SU-DHL-6 (cell line): ENCODE measurements around the gene GCN1.
A peak's percentile ranks its signal among the peaks of the same experiment; 100 is the strongest.

Experiments
- H2AFZ ChIP-seq: fragments of 200-600 bp; sonication (generic); 2 replicates; pipeline ENCODE4 v1.6.1; 2014; ENCODE audit warnings: low read depth, mild to moderate bottlenecking, moderate library complexity, mixed read lengths, antibody characterized with exemption, low read length; ENCODE audit not compliant: severe bottlenecking
- H3F3A ChIP-seq: fragments of 200-600 bp; shearing (Covaris generic); 2 replicates; pipeline ENCODE4 v1.6.0; 2016; ENCODE audit warnings: antibody characterized with exemption, mild to moderate bottlenecking; ENCODE audit not compliant: insufficient read depth
- H3K27ac ChIP-seq: fragments of 200-600 bp; sonication (generic); 2 replicates; pipeline ENCODE4 v1.5.1; 2016; ENCODE audit warnings: low read depth, mild to moderate bottlenecking, low read length, moderate library complexity, mixed read lengths
- H3K27me3 ChIP-seq: fragments of 200-600 bp; sonication (generic), shearing (Covaris generic); 2 replicates; pipeline ENCODE4 v1.6.0; 2014; ENCODE audit warnings: mild to moderate bottlenecking, low read length
- H3K36me3 ChIP-seq: fragments of 200-600 bp; sonication (generic); 2 replicates; pipeline ENCODE4 v1.6.1; 2014; ENCODE audit warnings: mild to moderate bottlenecking, low read length, mixed read lengths
- H3K4me2 ChIP-seq: fragments of 300-600, 200-600 bp; shearing (Covaris generic), sonication (generic); 2 replicates; pipeline ENCODE4 v1.6.0; 2014; ENCODE audit warnings: low read length, low read depth, mild to moderate bottlenecking; ENCODE audit not compliant: poor library complexity, severe bottlenecking
- H3K4me3 ChIP-seq: fragments of 200-600 bp; sonication (generic); 2 replicates; pipeline ENCODE4 v1.5.1; 2014; ENCODE audit warnings: antibody characterized with exemption, low read length, mild to moderate bottlenecking, mixed read lengths; ENCODE audit not compliant: insufficient read depth, poor library complexity, severe bottlenecking
- H3K79me2 ChIP-seq: fragments of 200-600 bp; sonication (generic); 2 replicates; pipeline ENCODE4 v1.6.1; 2014; ENCODE audit warnings: mild to moderate bottlenecking, low read length, moderate library complexity; ENCODE audit not compliant: insufficient read depth
- H3K9ac ChIP-seq: fragments of 200-600 bp; sonication (generic); 2 replicates; pipeline ENCODE4 v1.7.0; 2014; ENCODE audit warnings: mild to moderate bottlenecking, low read length
- H3K9me2 ChIP-seq: fragments of 200-600 bp; sonication (generic); replicated peaks from 2 replicates; pipeline ENCODE4 v1.6.1; 2014; ENCODE audit warnings: low read length; ENCODE audit not compliant: insufficient read depth
- H3K9me3 ChIP-seq: fragments of 200-600 bp; sonication (generic); 2 replicates; pipeline ENCODE4 v1.6.1; 2014; ENCODE audit warnings: low read length, mixed read lengths; ENCODE audit not compliant: insufficient read depth
- H4K20me1 ChIP-seq: fragments of 200-600 bp; sonication (generic); 2 replicates; pipeline ENCODE4 v1.6.1; 2014; ENCODE audit warnings: low read depth, mild to moderate bottlenecking, antibody characterized with exemption, low read length, moderate library complexity, mixed read lengths
- EZH2phosphoT487 ChIP-seq: fragments of 200-600 bp; sonication (generic), shearing (Covaris generic); conservative IDR thresholded peaks from 2 replicates; pipeline ENCODE4 v1.6.1; 2018; ENCODE audit warnings: mild to moderate bottlenecking, antibody characterized with exemption, low read length, moderate library complexity, mixed read lengths
- TF ChIP-seq, protein P1 (sequence below): fragments of 200-600 bp; sonication (generic); IDR thresholded peaks from one replicate; pipeline ENCODE4 v1.5.1; 2017; ENCODE audit warnings: antibody characterized with exemption, mild to moderate bottlenecking, low read length, moderate library complexity; ENCODE audit not compliant: insufficient read depth, poor library complexity, severe bottlenecking

GCN1 gene

DNA sequence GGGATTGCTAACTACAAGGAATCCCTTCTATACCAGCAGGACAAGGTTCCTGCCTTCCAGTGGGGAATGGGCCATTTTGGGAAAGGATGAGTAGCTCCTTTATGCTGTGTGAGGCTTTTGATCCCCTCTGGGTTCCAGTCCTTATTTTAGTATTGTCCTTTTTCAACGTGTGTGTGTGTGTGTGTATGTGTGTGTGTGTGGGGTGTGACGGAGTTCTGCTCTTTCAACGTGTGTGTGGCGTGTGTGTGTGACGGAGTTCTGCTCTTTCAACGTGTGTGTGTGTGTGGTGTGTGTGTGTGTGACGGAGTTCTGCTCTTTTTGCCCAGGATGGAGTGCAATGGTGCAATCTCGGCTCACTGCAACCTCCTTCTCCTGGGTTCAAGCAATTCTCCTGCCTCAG lies 105.4 kb downstream of the GCN1 start:
- Histone ChIP-seq H3K4me2 (no peak overlapping the region), H3F3A (peaks cover 18% of the 10 kb centered on the region), H3K36me3 (no peaks in the 10 kb centered on the region), H3K27me3 (no peaks in the 10 kb centered on the region), H3K9me2 (no peaks in the 10 kb centered on the region), H4K20me1 (no peaks in the 10 kb centered on the region), H3K27ac (no peak overlapping the region), H3K9ac (no peak overlapping the region), H3K9me3 (no peaks in the 10 kb centered on the region), H3K79me2 (no peaks in the 10 kb centered on the region), H3K4me3 (no peak overlapping the region), H2AFZ (no peak overlapping the region)
- TF ChIP-seq EZH2phosphoT487: no peak
- TF ChIP-seq, protein P1, sequence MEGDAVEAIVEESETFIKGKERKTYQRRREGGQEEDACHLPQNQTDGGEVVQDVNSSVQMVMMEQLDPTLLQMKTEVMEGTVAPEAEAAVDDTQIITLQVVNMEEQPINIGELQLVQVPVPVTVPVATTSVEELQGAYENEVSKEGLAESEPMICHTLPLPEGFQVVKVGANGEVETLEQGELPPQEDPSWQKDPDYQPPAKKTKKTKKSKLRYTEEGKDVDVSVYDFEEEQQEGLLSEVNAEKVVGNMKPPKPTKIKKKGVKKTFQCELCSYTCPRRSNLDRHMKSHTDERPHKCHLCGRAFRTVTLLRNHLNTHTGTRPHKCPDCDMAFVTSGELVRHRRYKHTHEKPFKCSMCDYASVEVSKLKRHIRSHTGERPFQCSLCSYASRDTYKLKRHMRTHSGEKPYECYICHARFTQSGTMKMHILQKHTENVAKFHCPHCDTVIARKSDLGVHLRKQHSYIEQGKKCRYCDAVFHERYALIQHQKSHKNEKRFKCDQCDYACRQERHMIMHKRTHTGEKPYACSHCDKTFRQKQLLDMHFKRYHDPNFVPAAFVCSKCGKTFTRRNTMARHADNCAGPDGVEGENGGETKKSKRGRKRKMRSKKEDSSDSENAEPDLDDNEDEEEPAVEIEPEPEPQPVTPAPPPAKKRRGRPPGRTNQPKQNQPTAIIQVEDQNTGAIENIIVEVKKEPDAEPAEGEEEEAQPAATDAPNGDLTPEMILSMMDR: no peak

DNA sequence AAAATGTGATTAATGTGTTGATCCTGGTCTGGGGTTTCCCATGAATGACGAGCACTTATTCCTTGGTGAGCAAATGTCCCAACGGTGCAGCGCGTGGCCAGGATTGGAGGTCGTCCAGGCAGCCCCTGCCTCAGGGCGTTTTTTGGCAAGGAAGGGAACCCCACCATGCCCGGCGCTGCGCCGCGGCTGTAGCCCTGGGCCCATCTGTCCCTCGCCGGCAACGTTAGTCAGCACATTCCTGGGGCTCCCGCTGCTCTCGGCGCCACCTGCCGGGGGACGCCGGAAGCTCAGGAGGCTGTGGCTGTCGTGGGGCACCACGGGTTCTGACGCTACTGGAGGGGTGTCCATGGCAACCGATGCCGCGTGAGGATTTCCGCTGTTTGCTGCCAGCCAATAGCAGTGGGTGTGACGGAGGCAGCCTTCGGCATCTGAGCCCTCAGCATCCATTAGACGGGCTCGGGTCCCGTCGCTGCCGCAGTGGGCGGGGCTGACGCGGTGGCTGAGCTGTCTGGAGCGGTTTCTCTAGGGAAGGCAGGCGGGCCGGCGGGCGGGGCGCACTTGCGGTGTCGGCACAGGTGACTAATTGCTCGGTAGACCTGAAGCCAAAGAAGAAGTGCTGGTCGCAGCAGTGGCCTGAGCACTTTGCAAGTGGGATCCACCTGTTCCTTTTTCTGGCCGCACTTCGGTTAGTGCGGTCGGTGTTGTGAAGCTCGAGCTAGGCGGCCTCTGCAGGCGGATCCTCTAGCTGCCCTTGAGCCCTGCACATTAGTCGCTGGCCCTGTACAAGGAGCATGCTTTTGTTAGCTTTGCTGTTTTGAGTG lies 107.5 kb downstream of the GCN1 start:
- H3K9me3 ChIP-seq: no peaks in the 10 kb centered on the region

GRCh38 chr12:120085920-120086645 lies 108.4 kb downstream of the GCN1 start:
- no peak overlapping the region for H3K4me3 ChIP-seq
- no peaks in the 10 kb centered on the region for H4K20me1 ChIP-seq
- H3F3A ChIP-seq: peaks cover 18% of the 10 kb centered on the region
- no peaks in the 10 kb centered on the region for H3K9me3 ChIP-seq
- H3K27ac ChIP-seq: peak overlapping the region; percentile 56
- TF ChIP-seq, protein P1: no peak
- TF ChIP-seq EZH2phosphoT487: no peak
- H3K27me3 ChIP-seq: no peaks in the 10 kb centered on the region
- H3K4me2 ChIP-seq: peak overlapping the region; percentile 60
- peak overlapping the region; percentile 46 for H3K9ac ChIP-seq
- 0 out of 2 replicates have a peak, but pooled peaks cover 2% of the 10 kb centered on the region for H3K36me3 ChIP-seq
- H3K9me2 ChIP-seq: no peaks in the 10 kb centered on the region
- H2AFZ ChIP-seq: peak overlapping the region; percentile 65
- no peaks in the 10 kb centered on the region for H3K79me2 ChIP-seq

More for the DNA sequence above, 107.5 kb downstream of the GCN1 start:
- Histone ChIP-seq H2AFZ (peak overlapping the region; percentile 65), H3K79me2 (no peaks in the 10 kb centered on the region), H3K27me3 (no peaks in the 10 kb centered on the region), H3K4me3 (peak overlapping the region; percentile 46), H3K27ac (peak overlapping the region; percentile 89), H3K9me2 (no peaks in the 10 kb centered on the region), H3K36me3 (no peaks in the 10 kb centered on the region), H3K9ac (peak overlapping the region; percentile 46), H4K20me1 (no peaks in the 10 kb centered on the region), H3F3A (peaks cover 18% of the 10 kb centered on the region), H3K4me2 (peak overlapping the region; percentile 87)
- TF ChIP-seq, protein P1: peak; percentile 80
- TF ChIP-seq EZH2phosphoT487: no peak
